IMR-90 (cell line): ENCODE data around the gene ZMIZ1. TPM values are rescaled to one million over a fixed set of nuclear protein-coding genes. Genes with fewer than 3 reads are reported as not detected.
A peak's percentile ranks its signal among the peaks of the same experiment; 100 is the strongest.

Experiments
- ATAC-seq: fragments of 200-7000 bp; cut with Tn5 transposase; 2 replicates; pipeline ENCODE4 v1.9.1; 2020; ENCODE audit warnings: low read depth, mild to moderate bottlenecking, moderate library complexity
- BruUV-seq: library from RNA; stranded (reverse); fragments of 400-500 nt; replicated peaks from 2 replicates; lab custom pipeline; 2021; lab: Mats Ljungman, UMichigan
- CTCF ChIA-PET: fragments of 300-600 bp; formaldehyde crosslinking; extraction: SDS; loops from one replicate; lab custom pipeline; 2021; ENCODE audit warnings: antibody characterized with exemption; lab: Yijun Ruan, JAX
- POLR2A ChIA-PET: fragments of 300-600 bp; sonication (Branson Sonifier 250); formaldehyde crosslinking; loops from one replicate; lab custom pipeline; 2022; ENCODE audit warnings: antibody characterized with exemption; ENCODE audit not compliant: unreplicated experiment; lab: Charles Lee
- DNase-seq: peaks from one replicate; pipeline ENCODE4 v3.0.0; 2013
- H2AFZ ChIP-seq: replicated peaks from 2 replicates; pipeline ENCODE3; 2013; ENCODE audit warnings: low read length, mild to moderate bottlenecking; ENCODE audit not compliant: poor library complexity
- H2AK5ac ChIP-seq: 2 replicates; pipeline ENCODE4 v1.6.1; 2013; ENCODE audit warnings: low read depth, low read length, inconsistent platforms
- H2AK9ac ChIP-seq: replicated peaks from 2 replicates; pipeline ENCODE3; 2013; ENCODE audit warnings: mild to moderate bottlenecking, low read depth, low read length, moderate library complexity; ENCODE audit not compliant: poor library complexity
- H2BK120ac ChIP-seq: 2 replicates; pipeline ENCODE4 v1.6.1; 2013; ENCODE audit warnings: low read depth, low read length, inconsistent platforms
- H2BK15ac ChIP-seq: 3 replicates; pipeline ENCODE4 v1.6.1; 2013; ENCODE audit warnings: low read depth, low read length, inconsistent platforms
- H2BK20ac ChIP-seq: 2 replicates; pipeline ENCODE4 v1.6.1; 2013; ENCODE audit warnings: low read depth, mild to moderate bottlenecking, inconsistent platforms, low read length, moderate library complexity
- H2BK5ac ChIP-seq: 2 replicates; pipeline ENCODE4 v1.6.1; 2013; ENCODE audit warnings: mild to moderate bottlenecking, low read depth, low read length, inconsistent platforms; ENCODE audit not compliant: poor library complexity, severe bottlenecking
- H3K14ac ChIP-seq: replicated peaks from 2 replicates; pipeline ENCODE4 v1.6.1; 2013; ENCODE audit warnings: low read depth, low read length, inconsistent platforms
- H3K18ac ChIP-seq: 2 replicates; pipeline ENCODE4 v1.6.1; 2013; ENCODE audit warnings: low read depth, low read length, control low read depth
- H3K23ac ChIP-seq: 2 replicates; pipeline ENCODE4 v1.6.1; 2013; ENCODE audit warnings: low read depth, low read length, inconsistent platforms
- H3K27ac ChIP-seq: 2 replicates; pipeline ENCODE4 v1.5.1; 2013; ENCODE audit warnings: mild to moderate bottlenecking, control low read depth, low read length; ENCODE audit not compliant: insufficient read depth
- H3K27me3 ChIP-seq: 2 replicates; pipeline ENCODE4 v1.6.1; 2013; ENCODE audit warnings: low read length; ENCODE audit not compliant: control insufficient read depth, insufficient read depth
- H3K36me3 ChIP-seq: 2 replicates; pipeline ENCODE4 v1.6.1; 2013; ENCODE audit warnings: low read length, mixed read lengths; ENCODE audit not compliant: control insufficient read depth, insufficient read depth
- H3K4ac ChIP-seq: 2 replicates; pipeline ENCODE4 v1.6.1; 2013; ENCODE audit warnings: low read depth, low read length, inconsistent platforms
- H3K4me1 ChIP-seq: 2 replicates; pipeline ENCODE4 v1.6.1; 2013; ENCODE audit warnings: low read length, mixed read lengths; ENCODE audit not compliant: control insufficient read depth, insufficient read depth
- H3K4me2 ChIP-seq: 2 replicates; pipeline ENCODE4 v1.6.1; 2013; ENCODE audit warnings: low read depth, mild to moderate bottlenecking, control low read depth, low read length, moderate library complexity
- H3K4me3 ChIP-seq: 2 replicates; pipeline ENCODE4 v1.5.1; 2013; ENCODE audit warnings: low read depth, mild to moderate bottlenecking, control low read depth, low read length, moderate library complexity; ENCODE audit not compliant: insufficient read depth
- H3K56ac ChIP-seq: 2 replicates; pipeline ENCODE4 v1.6.1; 2013; ENCODE audit warnings: low read length, inconsistent platforms; ENCODE audit not compliant: insufficient read depth; ENCODE audit errors: extremely low read depth
- H3K79me1 ChIP-seq, 2 experiments: 2 replicates each; pipeline ENCODE4 v1.6.1; 2013; ENCODE audit warnings: low read length in 2 of 2, inconsistent platforms in 1 of 2, low read depth in 1 of 2
- H3K9ac ChIP-seq: 2 replicates; pipeline ENCODE4 v1.6.1; 2013; ENCODE audit warnings: low read depth, low read length, control low read depth
- H3K9me1 ChIP-seq: 2 replicates; pipeline ENCODE4 v1.6.1; 2013; ENCODE audit warnings: low read length, inconsistent platforms; ENCODE audit not compliant: insufficient read depth
- H3K9me3 ChIP-seq: 2 replicates; pipeline ENCODE4 v1.6.1; 2013; ENCODE audit warnings: low read length; ENCODE audit not compliant: control insufficient read depth, insufficient read depth
- H4K20me1 ChIP-seq: 2 replicates; pipeline ENCODE4 v1.6.1; 2013; ENCODE audit warnings: low read length, inconsistent platforms; ENCODE audit not compliant: insufficient read depth
- H4K5ac ChIP-seq: 2 replicates; pipeline ENCODE4 v1.6.1; 2013; ENCODE audit warnings: mild to moderate bottlenecking, low read depth, low read length, control low read depth
- H4K8ac ChIP-seq, 2 experiments: 2 replicates each; pipeline ENCODE4 v1.6.1; 2013; ENCODE audit warnings: low read depth in 2 of 2, low read length in 2 of 2, control low read depth in 1 of 2, inconsistent platforms in 1 of 2
- H4K91ac ChIP-seq: 2 replicates; pipeline ENCODE4 v1.6.1; 2013; ENCODE audit warnings: low read depth, low read length, inconsistent platforms; ENCODE audit not compliant: insufficient read depth
- MAFK ChIP-seq: IDR thresholded peaks from 2 replicates; pipeline ENCODE4 v1.6.1; 2012; ENCODE audit warnings: low read depth, low read length, improper control_type of control experiment
- WGBS, 2 experiments: methylation state at CpG; one replicate each; pipeline versions ENCODE4 v1.1.5 to v1.1.7; 2013; ENCODE audit warnings: missing lambda C conversion rate in 2 of 2; ENCODE audit not compliant: insufficient read length in 1 of 2; ENCODE audit errors: extremely low coverage in 2 of 2; 5-methylcytosine and 5-hydroxymethylcytosine counted together
- dilution Hi-C: fragments of 300-500 bp; cut with HindIII; formaldehyde crosslinking; loops from one replicate; pipeline ENCODE4 v1.14.3; 2018; ENCODE audit warnings: low sequenced_read_pairs; ENCODE audit not compliant: unreplicated experiment
- in situ Hi-C: fragments of 300-500 bp; cut with MboI; formaldehyde crosslinking; loops from 3 replicates; pipeline ENCODE4 v1.14.3; 2019; ENCODE audit warnings: low sequenced_read_pairs, inconsistent platforms, mixed read lengths
- intact Hi-C: fragments of 100-400 bp; cut with micrococcal nuclease; formaldehyde crosslinking; loops from 2 replicates; pipeline ENCODE4 v1.10.0; 2022
- polyA plus RNA-seq, 3 experiments: library from polyadenylated mRNA; depleted of rRNA; stranded (reverse); fragments of >200 nt; gene quantifications; 2 replicates each; pipeline ENCODE4 v1.2.3, GENCODE V29; 2012; ENCODE audit warnings: low replicate concordance in 1 of 3
- total RNA-seq: library from RNA; depleted of rRNA; stranded (reverse); fragments of >200 nt; gene quantifications from 2 replicates; pipeline ENCODE4 v1.2.3, GENCODE V29; 2012

The ZMIZ1 gene
- total and polyA plus RNA-seq, 2 of the 4 experiments (the other 2 are of a cell fraction) = 6.6 to 48.7 TPM

GRCh38 chr10:79170993-79171392 lies 102.2 kb downstream of the ZMIZ1 start:
- no peak for ATAC-seq
- H3K9me3 ChIP-seq = no peaks in the 10 kb centered on the region
- peaks cover 47 to 97% of the 10 kb centered on the region in 2 experiments for H3K79me1 ChIP-seq
- no peak overlapping the region for H2BK120ac ChIP-seq
- in situ Hi-C loops = no loop called here
- H3K36me3 ChIP-seq = peaks cover 62% of the 10 kb centered on the region
- intact Hi-C loops = no loop called here
- WGBS, 2 experiments = 66% methylated on average over 3 of the region's 9 CpGs; no CpG with 5 or more reads in 1 of the 2 experiments
- DNase-seq = no peak
- no peak overlapping the region for H3K9ac ChIP-seq
- H2AFZ ChIP-seq = no peak overlapping the region
- no peak overlapping the region for H3K23ac ChIP-seq
- peaks cover 31% of the 10 kb centered on the region for H3K4me1 ChIP-seq
- peaks cover 19% of the 10 kb centered on the region for H4K20me1 ChIP-seq
- no peak overlapping the region for H3K27ac ChIP-seq
- H2BK20ac ChIP-seq = no peak overlapping the region
- no peaks in the 10 kb centered on the region for H3K27me3 ChIP-seq
- no peak for TF ChIP-seq MAFK
- peak overlapping the region; percentile 29 for H2AK9ac ChIP-seq
- no peak overlapping the region for H2BK5ac ChIP-seq
- H3K56ac ChIP-seq = no peak overlapping the region
- no peak overlapping the region for H2BK15ac ChIP-seq
- H3K9me1 ChIP-seq = peaks cover 23% of the 10 kb centered on the region
- H3K4me2 ChIP-seq = no peak overlapping the region
- no peak overlapping the region for H3K14ac ChIP-seq
- H3K4ac ChIP-seq = no peak overlapping the region
- no peak overlapping the region for H4K5ac ChIP-seq
- dilution Hi-C loops = no loop called here
- ChIA-PET POLR2A (no interaction called here), CTCF (no interaction called here)
- H4K8ac ChIP-seq = no peak overlapping the region
- H4K91ac ChIP-seq = no peak overlapping the region; the same call in 1 of the 2 replicates
- H3K4me3 ChIP-seq = no peak overlapping the region
- no peak overlapping the region for H3K18ac ChIP-seq
- no peak overlapping the region for H2AK5ac ChIP-seq
- BruUV-seq = no TSS peak
